22Rv1 (cell line): Measurements from ENCODE around the gene UBAP1.
"Not testable (repeated sequence)": the region's sequence is repeated elsewhere in the genome, so short reads cannot be mapped to it uniquely, and the experiment has no call there.

Source experiments
- H3K27ac ChIP-seq: fragments of 450-650 bp; 2 replicates; pipeline ENCODE4 v1.5.1; 2017
- CTCF ChIP-seq: fragments of 450-650 bp; IDR thresholded peaks from 2 replicates; pipeline ENCODE4 v1.5.1; 2017; ENCODE audit warnings: mild to moderate bottlenecking
- ZFX ChIP-seq: fragments of 450-650 bp; IDR thresholded peaks from 2 replicates; pipeline ENCODE4 v1.6.1; 2017; ENCODE audit warnings: antibody characterized with exemption, borderline replicate concordance

Gene UBAP1

GRCh38 chr9:34178436-34179212 is at the start of gene UBAP1:
TSS of gene UBAP1 (plus strand) at chr9:34179043. CDS start at chr9:34220915, 41,872 bp downstream.
- TF ChIP-seq ZFX (no peak), CTCF (0 out of 2 replicates have a peak, but pooled peaks have one; percentile 5)

GRCh38 chr9:34131571-34131970 is 47.3 kb upstream of the UBAP1 start:
- no peak for TF ChIP-seq CTCF
- TF ChIP-seq ZFX, result no peak
- no peak overlapping the region for H3K27ac ChIP-seq

More at GRCh38 chr9:34178436-34179212, at the start of gene UBAP1:
- peak within 1 kb of the TSS; percentile 80 for H3K27ac ChIP-seq

GRCh38 chr9:34133436-34133949 is 45.4 kb upstream of the UBAP1 start:
- no peak overlapping the region for H3K27ac ChIP-seq
- TF ChIP-seq CTCF, result no peak
- TF ChIP-seq ZFX, result no peak

GRCh38 chr9:34134521-34134920 is 44.3 kb upstream of the UBAP1 start:
- TF ChIP-seq ZFX (no peak), CTCF (no peak)
- no peak overlapping the region for H3K27ac ChIP-seq

- not testable (repeated sequence) for H3K27ac ChIP-seq
Observed at GRCh38 chr9:34138644-34139043, 40.2 kb upstream of the UBAP1 start.

GRCh38 chr9:34139477-34140146 is 39.2 kb upstream of the UBAP1 start:
- TF ChIP-seq ZFX, result no peak
- peak; percentile 41; the same call in 1 of the 2 replicates for TF ChIP-seq CTCF
- H3K27ac ChIP-seq, result no peak overlapping the region

- no peak overlapping the region for H3K27ac ChIP-seq
- TF ChIP-seq CTCF (no peak), ZFX (no peak)
Observed at GRCh38 chr9:34140853-34141252, 38.0 kb upstream of the UBAP1 start.
